Measurements from ENCODE around the gene TOR2A. TPM values are rescaled to one million over a fixed set of nuclear protein-coding genes. Genes with fewer than 3 reads are reported as not detected.

Gene TOR2A
- total RNA-seq, 1 donor from 2014 or later: 21.9 TPM

- DNase-seq (ENCODE audit: extremely low read depth, low read depth, low spot score): no peak
Observed at GRCh38 chr9:127721391-127721821, 13.7 kb downstream of the TOR2A start.

- no peak for DNase-seq (ENCODE audit: extremely low read depth, low read depth, low spot score)
Observed at GRCh38 chr9:127720865-127721227, 14.2 kb downstream of the TOR2A start.

- no peak for DNase-seq (ENCODE audit: extremely low read depth, low read depth, low spot score)
Observed at GRCh38 chr9:127720031-127720864, 14.8 kb downstream of the TOR2A start.

- DNase-seq (ENCODE audit: extremely low read depth, low read depth, low spot score): no peak
Observed at GRCh38 chr9:127717766-127718165, 17.3 kb downstream of the TOR2A start.

- no peak for DNase-seq (ENCODE audit: extremely low read depth, low read depth, low spot score)
Observed at GRCh38 chr9:127716412-127716811, 18.7 kb downstream of the TOR2A start.

- DNase-seq (ENCODE audit: extremely low read depth, low read depth, low spot score): no peak
Observed at GRCh38 chr9:127715470-127716337, 19.4 kb downstream of the TOR2A start, which contains the start of the genes PTRH1 and TTC16. TSS of gene PTRH1 (minus strand) at chr9:127715663. CDS start at chr9:127715639, 24 bp downstream. TSS of gene TTC16 (plus strand) at chr9:127716079. CDS start at chr9:127716146, 67 bp downstream.

- DNase-seq (ENCODE audit: extremely low read depth, low read depth, low spot score): no peak
Observed at GRCh38 chr9:127714951-127715469, 20.1 kb downstream of the TOR2A start.

- no peak for DNase-seq (ENCODE audit: extremely low read depth, low read depth, low spot score)
Observed at GRCh38 chr9:127714020-127714750, 20.9 kb downstream of the TOR2A start.

GRCh38 chr9:127712867-127713266 lies 22.2 kb downstream of the TOR2A start:
- no peak for DNase-seq (ENCODE audit: extremely low read depth, low read depth, low spot score)

- DNase-seq (ENCODE audit: extremely low read depth, low read depth, low spot score): no peak
Observed at GRCh38 chr9:127712371-127712770, 22.7 kb downstream of the TOR2A start.

- DNase-seq (ENCODE audit: extremely low read depth, low read depth, low spot score): no peak
Observed at GRCh38 chr9:127711831-127712274, 23.2 kb downstream of the TOR2A start.

- DNase-seq (ENCODE audit: extremely low read depth, low read depth, low spot score): no peak
Observed at GRCh38 chr9:127711226-127711701, 23.8 kb downstream of the TOR2A start.

- DNase-seq (ENCODE audit: extremely low read depth, low read depth, low spot score): no peak
Observed at GRCh38 chr9:127710204-127710783, 24.8 kb downstream of the TOR2A start.

GRCh38 chr9:127708952-127709587 lies 26.0 kb downstream of the TOR2A start:
- DNase-seq (ENCODE audit: extremely low read depth, low read depth, low spot score): no peak

- DNase-seq (ENCODE audit: extremely low read depth, low read depth, low spot score): no peak
Observed at GRCh38 chr9:127707766-127708165, 27.3 kb downstream of the TOR2A start.

- no peak for DNase-seq (ENCODE audit: extremely low read depth, low read depth, low spot score)
Observed at GRCh38 chr9:127706836-127707241, 28.3 kb downstream of the TOR2A start, which contains the start of gene CFAP157. TSS of gene CFAP157 (plus strand) at chr9:127706988. CDS start at chr9:127707032, 44 bp downstream.

GRCh38 chr9:127705577-127706379 lies 29.3 kb downstream of the TOR2A start:
- DNase-seq (ENCODE audit: extremely low read depth, low read depth, low spot score): no peak

GRCh38 chr9:127703289-127703946 lies 31.7 kb downstream of the TOR2A start:
- no peak for DNase-seq (ENCODE audit: extremely low read depth, low read depth, low spot score)
